ENCODE data around the gene MOSPD2. TPM values are rescaled to one million over a fixed set of nuclear protein-coding genes. Genes with fewer than 3 reads are reported as not detected.

MOSPD2 gene
- total RNA-seq, 1 donor from 2014 or later, result 8.2 TPM

DNA sequence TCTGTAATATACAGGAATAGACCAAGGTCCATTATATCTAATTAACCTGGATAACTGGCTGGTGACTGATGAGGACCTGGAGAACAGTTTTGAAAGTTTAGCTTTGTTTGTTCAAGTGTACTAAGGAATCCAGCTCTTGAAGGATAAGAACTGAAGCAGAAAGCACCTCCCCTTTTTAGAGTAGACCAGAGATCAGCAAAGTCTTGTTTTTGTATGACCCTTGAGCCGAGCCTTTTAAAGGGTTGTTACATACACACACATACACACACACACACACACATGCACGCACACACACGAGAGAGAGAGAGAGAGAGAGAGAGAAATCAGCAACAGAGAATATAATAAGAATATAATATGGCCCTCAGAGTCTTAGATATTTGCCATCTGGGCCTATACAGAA, 13.0 kb downstream of the MOSPD2 start:
- TF ChIP-seq, protein P1, sequence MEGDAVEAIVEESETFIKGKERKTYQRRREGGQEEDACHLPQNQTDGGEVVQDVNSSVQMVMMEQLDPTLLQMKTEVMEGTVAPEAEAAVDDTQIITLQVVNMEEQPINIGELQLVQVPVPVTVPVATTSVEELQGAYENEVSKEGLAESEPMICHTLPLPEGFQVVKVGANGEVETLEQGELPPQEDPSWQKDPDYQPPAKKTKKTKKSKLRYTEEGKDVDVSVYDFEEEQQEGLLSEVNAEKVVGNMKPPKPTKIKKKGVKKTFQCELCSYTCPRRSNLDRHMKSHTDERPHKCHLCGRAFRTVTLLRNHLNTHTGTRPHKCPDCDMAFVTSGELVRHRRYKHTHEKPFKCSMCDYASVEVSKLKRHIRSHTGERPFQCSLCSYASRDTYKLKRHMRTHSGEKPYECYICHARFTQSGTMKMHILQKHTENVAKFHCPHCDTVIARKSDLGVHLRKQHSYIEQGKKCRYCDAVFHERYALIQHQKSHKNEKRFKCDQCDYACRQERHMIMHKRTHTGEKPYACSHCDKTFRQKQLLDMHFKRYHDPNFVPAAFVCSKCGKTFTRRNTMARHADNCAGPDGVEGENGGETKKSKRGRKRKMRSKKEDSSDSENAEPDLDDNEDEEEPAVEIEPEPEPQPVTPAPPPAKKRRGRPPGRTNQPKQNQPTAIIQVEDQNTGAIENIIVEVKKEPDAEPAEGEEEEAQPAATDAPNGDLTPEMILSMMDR (IDR thresholded peaks at IDR 0.05; ENCODE audit: insufficient read depth, low read length, severe bottlenecking), result no peak
- H3K36me3 ChIP-seq (ENCODE audit: control insufficient read depth, insufficient read depth, low read length), result no peaks in the 10 kb centered on the region
- H3K27me3 ChIP-seq (ENCODE audit: control insufficient read depth, insufficient read depth, low read length), result no peaks in the 10 kb centered on the region
- no peak for DNase-seq (ENCODE audit: low read depth)
- FAIRE-seq, result no peak
- H3K4me3 ChIP-seq (ENCODE audit: low read depth, low read length), result no peak overlapping the region

DNA sequence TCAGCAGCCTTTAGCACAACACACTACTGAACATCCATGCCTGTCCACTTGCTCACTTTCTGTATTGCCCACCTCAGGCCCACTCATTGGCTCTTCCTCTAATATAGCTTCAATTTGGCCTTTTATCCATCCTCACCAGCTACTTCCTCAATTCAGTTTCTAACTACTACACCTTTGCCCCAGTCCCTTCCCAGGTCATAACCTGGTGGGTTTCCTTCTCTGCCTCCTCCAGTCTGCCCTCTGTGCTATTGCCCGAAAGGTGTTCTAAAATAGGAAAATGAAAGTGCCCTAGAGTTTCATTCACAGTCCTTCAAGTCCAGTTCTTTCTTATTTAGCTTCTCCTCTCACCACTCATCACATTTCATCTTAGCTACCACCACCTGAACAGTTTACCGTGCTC, 23.1 kb downstream of the MOSPD2 start:
- no peak for FAIRE-seq
- Histone ChIP-seq H3K4me3 (ENCODE audit: low read depth, low read length) (no peak overlapping the region), H3K36me3 (ENCODE audit: control insufficient read depth, insufficient read depth, low read length) (no peaks in the 10 kb centered on the region), H3K27me3 (ENCODE audit: control insufficient read depth, insufficient read depth, low read length) (no peaks in the 10 kb centered on the region)
- DNase-seq (ENCODE audit: low read depth), result no peak
- TF ChIP-seq, protein P1 (IDR thresholded peaks at IDR 0.05; ENCODE audit: insufficient read depth, low read length, severe bottlenecking), result no peak

DNA sequence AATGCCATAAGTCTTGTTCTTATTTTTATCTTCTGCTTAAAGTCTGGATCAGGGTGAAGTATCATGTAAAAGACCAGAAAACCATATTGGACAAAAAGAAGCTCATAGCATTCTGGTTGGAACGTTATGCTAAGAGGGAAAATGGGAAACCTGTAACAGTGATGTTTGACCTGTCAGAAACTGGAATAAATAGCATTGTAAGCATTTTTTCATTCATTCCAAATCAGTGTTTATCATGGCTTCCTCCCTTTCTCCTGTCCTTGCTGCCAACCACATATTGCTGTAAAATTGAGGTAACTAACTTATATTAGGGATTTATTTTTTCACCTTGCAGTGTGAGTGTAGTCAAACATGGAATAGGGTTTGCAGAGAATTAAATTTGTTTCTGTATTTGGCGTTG, 23.8 kb downstream of the MOSPD2 start:
- Histone ChIP-seq H3K4me3 (ENCODE audit: low read depth, low read length) (no peak overlapping the region), H3K36me3 (ENCODE audit: control insufficient read depth, insufficient read depth, low read length) (no peaks in the 10 kb centered on the region), H3K27me3 (ENCODE audit: control insufficient read depth, insufficient read depth, low read length) (no peaks in the 10 kb centered on the region)
- no peak for DNase-seq (ENCODE audit: low read depth)
- TF ChIP-seq, protein P1 (IDR thresholded peaks at IDR 0.05; ENCODE audit: insufficient read depth, low read length, severe bottlenecking), result no peak
- no peak for FAIRE-seq

DNA sequence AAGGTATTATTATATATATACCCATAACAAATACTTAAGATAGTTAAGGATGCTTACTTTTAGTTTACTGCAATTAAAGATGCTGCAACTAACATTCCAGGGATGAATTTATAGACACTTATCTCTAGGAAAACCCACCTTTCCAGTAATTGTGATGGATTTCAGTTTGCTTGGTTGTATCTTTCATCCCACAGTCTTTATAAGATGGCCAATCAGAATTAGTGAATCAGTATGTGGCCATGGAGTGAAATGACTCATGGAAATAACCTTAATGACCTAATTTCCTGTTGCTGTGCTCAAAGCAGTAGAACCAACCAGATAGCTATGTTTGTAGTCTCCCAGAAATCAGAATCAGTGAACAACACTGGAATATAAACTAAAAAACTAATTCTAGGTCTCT, 26.4 kb downstream of the MOSPD2 start:
- no peaks in the 10 kb centered on the region for H3K36me3 ChIP-seq (ENCODE audit: control insufficient read depth, insufficient read depth, low read length)
- no peaks in the 10 kb centered on the region for H3K27me3 ChIP-seq (ENCODE audit: control insufficient read depth, insufficient read depth, low read length)
- peak; percentile 75 for DNase-seq (ENCODE audit: low read depth)
- H3K4me3 ChIP-seq (ENCODE audit: low read depth, low read length), result no peak overlapping the region
- TF ChIP-seq, protein P1 (IDR thresholded peaks at IDR 0.05; ENCODE audit: insufficient read depth, low read length, severe bottlenecking), result no peak
- FAIRE-seq, result no peak

DNA sequence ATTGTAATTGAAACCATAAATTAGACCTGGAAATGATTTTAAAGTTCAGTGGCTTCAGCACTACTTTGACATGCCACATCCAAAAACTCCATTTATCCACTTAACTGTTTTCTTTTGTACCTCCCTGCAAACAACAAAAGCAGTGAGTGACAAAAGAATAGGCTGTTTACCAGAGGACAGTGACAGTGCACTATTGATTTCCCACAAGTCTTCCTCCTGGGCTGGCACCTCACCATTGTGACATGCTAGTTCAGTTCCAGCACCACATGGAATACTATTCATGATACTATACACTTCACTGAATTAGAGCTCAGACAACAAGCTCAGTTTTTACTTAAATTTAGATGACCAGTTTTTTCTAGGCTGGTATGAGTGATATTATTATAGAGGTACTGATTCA, 29.3 kb downstream of the MOSPD2 start:
- DNase-seq (ENCODE audit: low read depth) (no peak), FAIRE-seq (no peak)
- TF ChIP-seq, protein P1 (IDR thresholded peaks at IDR 0.05; ENCODE audit: insufficient read depth, low read length, severe bottlenecking), result no peak
- H3K27me3 ChIP-seq (ENCODE audit: control insufficient read depth, insufficient read depth, low read length), result no peaks in the 10 kb centered on the region
- H3K4me3 ChIP-seq (ENCODE audit: low read depth, low read length), result no peak overlapping the region
- no peaks in the 10 kb centered on the region for H3K36me3 ChIP-seq (ENCODE audit: control insufficient read depth, insufficient read depth, low read length)

DNA sequence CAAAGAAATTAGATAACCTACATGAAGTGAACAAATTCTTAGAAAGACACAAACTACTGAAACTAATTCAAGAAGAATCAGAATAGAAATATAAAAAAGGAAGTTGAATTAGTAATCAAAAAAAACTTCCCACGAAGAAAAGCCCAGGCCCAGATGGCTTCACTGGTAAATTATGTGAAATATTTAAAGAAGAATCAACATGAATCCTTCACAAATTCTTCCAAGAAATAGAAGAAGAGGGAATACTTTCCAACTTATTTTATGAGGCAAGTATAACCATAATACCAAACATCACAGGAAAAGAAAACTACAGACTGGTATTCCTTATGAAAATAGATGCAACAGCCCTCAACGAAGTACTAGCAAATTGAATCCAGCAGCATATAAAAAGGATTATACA, 30.7 kb downstream of the MOSPD2 start:
- no peak for FAIRE-seq
- H3K4me3 ChIP-seq (ENCODE audit: low read depth, low read length), result no peak overlapping the region
- no peak for DNase-seq (ENCODE audit: low read depth)
- H3K27me3 ChIP-seq (ENCODE audit: control insufficient read depth, insufficient read depth, low read length), result no peaks in the 10 kb centered on the region
- TF ChIP-seq, protein P1 (IDR thresholded peaks at IDR 0.05; ENCODE audit: insufficient read depth, low read length, severe bottlenecking), result no peak
- no peaks in the 10 kb centered on the region for H3K36me3 ChIP-seq (ENCODE audit: control insufficient read depth, insufficient read depth, low read length)
